ENCODE measurements around the gene CDKL2.

DNA sequence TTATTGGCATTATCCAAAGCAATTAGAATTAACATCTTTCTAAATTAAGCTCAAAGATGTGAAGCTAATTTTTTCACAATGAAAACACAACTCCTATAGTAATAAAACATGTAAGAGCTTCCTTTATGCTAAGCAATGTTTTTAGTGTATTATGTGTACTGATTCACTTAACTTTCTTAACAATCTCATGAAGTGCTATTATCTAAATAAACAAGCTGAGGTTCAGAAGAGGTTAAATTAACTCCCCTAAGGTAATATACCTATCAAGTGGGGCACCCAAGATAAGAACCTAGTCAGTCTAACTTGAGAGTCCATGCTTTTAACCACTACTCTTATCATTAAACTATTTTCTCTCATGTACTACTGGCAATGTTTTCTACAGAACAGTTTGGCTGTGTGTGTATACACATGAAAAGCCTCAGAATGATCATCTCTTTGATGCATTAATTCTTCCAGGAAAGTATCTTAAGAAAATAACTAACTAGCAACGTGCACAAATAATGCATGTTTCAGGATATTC lies 29.2 kb upstream of the CDKL2 start:
- TF ChIP-seq, protein P1, sequence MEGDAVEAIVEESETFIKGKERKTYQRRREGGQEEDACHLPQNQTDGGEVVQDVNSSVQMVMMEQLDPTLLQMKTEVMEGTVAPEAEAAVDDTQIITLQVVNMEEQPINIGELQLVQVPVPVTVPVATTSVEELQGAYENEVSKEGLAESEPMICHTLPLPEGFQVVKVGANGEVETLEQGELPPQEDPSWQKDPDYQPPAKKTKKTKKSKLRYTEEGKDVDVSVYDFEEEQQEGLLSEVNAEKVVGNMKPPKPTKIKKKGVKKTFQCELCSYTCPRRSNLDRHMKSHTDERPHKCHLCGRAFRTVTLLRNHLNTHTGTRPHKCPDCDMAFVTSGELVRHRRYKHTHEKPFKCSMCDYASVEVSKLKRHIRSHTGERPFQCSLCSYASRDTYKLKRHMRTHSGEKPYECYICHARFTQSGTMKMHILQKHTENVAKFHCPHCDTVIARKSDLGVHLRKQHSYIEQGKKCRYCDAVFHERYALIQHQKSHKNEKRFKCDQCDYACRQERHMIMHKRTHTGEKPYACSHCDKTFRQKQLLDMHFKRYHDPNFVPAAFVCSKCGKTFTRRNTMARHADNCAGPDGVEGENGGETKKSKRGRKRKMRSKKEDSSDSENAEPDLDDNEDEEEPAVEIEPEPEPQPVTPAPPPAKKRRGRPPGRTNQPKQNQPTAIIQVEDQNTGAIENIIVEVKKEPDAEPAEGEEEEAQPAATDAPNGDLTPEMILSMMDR (IDR thresholded peaks at IDR 0.05), result no peak
- TF ChIP-seq POLR2A (IDR thresholded peaks at IDR 0.05), result no peak
- TF ChIP-seq POLR2AphosphoS5 (IDR thresholded peaks at IDR 0.05), result no peak

Measured in prostate gland (tissue), 2 donors.